Common myeloid progenitor, CD34-positive (primary cell): ENCODE results near the gene SLC23A1.

Experiments
- CTCF ChIA-PET: fragments of 350-600 bp; sonication (Branson Sonifier 250); formaldehyde crosslinking; loops from one replicate; lab custom pipeline; 2021; ENCODE audit warnings: antibody characterized with exemption; lab: Charles Lee
- POLR2A ChIA-PET: fragments of 350-600 bp; sonication (Branson Sonifier 250); formaldehyde crosslinking; loops from one replicate; lab custom pipeline; 2021; ENCODE audit warnings: antibody characterized with exemption; lab: Charles Lee
- DNase-seq, 3 donors: peaks; one replicate each; pipeline versions ENCODE4 v3.0.0 to v3.0.0-alpha.2; 2013
- H3K27ac ChIP-seq, 2 experiments: 1 replicate in 1 of 2; 2 replicates in 1 of 2; pipeline ENCODE4 v1.7.0; 2013; ENCODE audit warnings: inconsistent platforms in 2 of 2, low read length in 2 of 2, mild to moderate bottlenecking in 2 of 2, low read depth in 1 of 2, moderate library complexity in 1 of 2; ENCODE audit not compliant: severe bottlenecking in 2 of 2, insufficient read depth in 1 of 2, poor library complexity in 1 of 2
- H3K27me3 ChIP-seq, 5 experiments: replicated peaks in 2 of 5; 1 replicate in 3 of 5; 2 replicates in 2 of 5; pipeline versions ENCODE4 v1.6.1 to v1.7.0; 2013; ENCODE audit warnings: low read length in 4 of 5, mild to moderate bottlenecking in 2 of 5, moderate library complexity in 2 of 5, inconsistent platforms in 1 of 5; ENCODE audit not compliant: insufficient read depth in 5 of 5, control insufficient read depth in 4 of 5
- H3K36me3 ChIP-seq, 4 experiments: 1 replicate in 2 of 4; 2 replicates in 2 of 4; pipeline versions ENCODE4 v1.6.1 to v1.7.0; 2013; ENCODE audit warnings: low read length in 3 of 4, control low read depth in 1 of 4, mild to moderate bottlenecking in 1 of 4; ENCODE audit not compliant: control insufficient read depth in 4 of 4, insufficient read depth in 4 of 4
- H3K4me1 ChIP-seq, 4 experiments: 1 replicate in 3 of 4; 2 replicates in 1 of 4; pipeline versions ENCODE4 v1.6.1 to v1.7.1; 2013; ENCODE audit warnings: low read length in 3 of 4, mild to moderate bottlenecking in 3 of 4, control low read depth in 1 of 4, inconsistent platforms in 1 of 4, moderate library complexity in 1 of 4; ENCODE audit not compliant: control insufficient read depth in 4 of 4, insufficient read depth in 4 of 4; ENCODE audit errors: control extremely low read depth in 1 of 4
- H3K4me3 ChIP-seq, 7 experiments: 1 replicate in 4 of 7; 2 replicates in 3 of 7; pipeline versions ENCODE4 v1.5.1 to v1.7.0; 2013; ENCODE audit warnings: mild to moderate bottlenecking in 7 of 7, low read length in 6 of 7, moderate library complexity in 6 of 7, inconsistent platforms in 2 of 7, low read depth in 2 of 7, control low read depth in 1 of 7; ENCODE audit not compliant: insufficient read depth in 4 of 7, control insufficient read depth in 1 of 7; ENCODE audit errors: extremely low read depth in 1 of 7
- H3K9me3 ChIP-seq, 5 experiments: 1 replicate in 4 of 5; 2 replicates in 1 of 5; pipeline versions ENCODE4 v1.6.1 to v1.7.1; 2013; ENCODE audit warnings: low read length in 4 of 5, mild to moderate bottlenecking in 2 of 5, inconsistent platforms in 1 of 5, low read depth in 1 of 5, moderate library complexity in 1 of 5; ENCODE audit not compliant: control insufficient read depth in 4 of 5, insufficient read depth in 2 of 5; ENCODE audit errors: control extremely low read depth in 1 of 5
- WGBS: methylation state at CpG from one replicate; pipeline ENCODE4 v1.1.5; 2013; ENCODE audit not compliant: insufficient coverage; 5-methylcytosine and 5-hydroxymethylcytosine counted together

Gene SLC23A1

DNA sequence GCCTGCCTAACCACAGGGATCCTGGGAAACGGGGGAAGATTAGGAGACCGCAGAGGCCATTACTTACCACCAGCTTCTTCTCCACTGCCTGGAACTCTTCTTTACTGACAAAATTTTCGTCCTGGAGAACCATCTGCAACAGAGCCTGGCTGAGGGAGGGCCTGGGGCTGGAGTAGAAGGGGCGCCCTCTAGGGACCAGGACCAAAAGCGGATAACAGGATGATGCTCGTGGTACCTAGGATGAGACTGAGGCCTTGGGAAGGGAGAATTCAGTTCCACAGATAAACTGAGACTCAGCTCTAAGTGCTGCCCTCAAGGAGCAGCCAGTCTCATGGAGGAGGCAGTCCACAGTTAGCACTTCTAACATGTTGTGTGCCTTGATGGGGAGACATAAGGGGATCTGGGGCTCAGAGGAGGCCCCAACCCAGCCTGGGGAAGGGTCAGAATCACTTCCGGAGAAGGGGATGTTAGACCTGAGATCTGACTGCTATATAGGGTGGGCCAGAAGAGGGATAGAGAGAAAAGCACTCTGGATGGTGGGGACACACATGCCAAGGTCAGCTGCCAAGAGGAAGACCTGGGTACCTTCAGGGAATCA is 19.6 kb upstream of the SLC23A1 start:
- WGBS: 47% methylated on average over 4 of the region's 7 CpGs
- no peaks in the 10 kb centered on the region for H3K9me3 ChIP-seq
- CTCF ChIA-PET: interaction anchor here (0.7 to 4.4 kb wide), 19 partner anchors 8 to 161 kb away, joined by 3 to 60 read pairs (median 4); partner anchors contain the start of genes MZB1 and PROB1
- no peak overlapping the region for H3K27ac ChIP-seq
- peaks cover 11 to 24% (median 19%) of the 10 kb centered on the region in 4 experiments for H3K4me1 ChIP-seq
- H3K36me3 ChIP-seq: peaks cover 0 to 3% (median 1%) of the 10 kb centered on the region in 4 experiments
- peak overlapping the region in 1 of 7 experiments; percentile 81 for H3K4me3 ChIP-seq
- POLR2A ChIA-PET: interaction anchor here (0.7 to 1.2 kb wide), 3 partner anchors 10 to 131 kb away, joined by 3 read pairs; partner anchors contain the start of gene PAIP2
- DNase-seq: peak in 2 of 3 donors; percentile 50 to 54
- no peaks in the 10 kb centered on the region for H3K27me3 ChIP-seq

DNA sequence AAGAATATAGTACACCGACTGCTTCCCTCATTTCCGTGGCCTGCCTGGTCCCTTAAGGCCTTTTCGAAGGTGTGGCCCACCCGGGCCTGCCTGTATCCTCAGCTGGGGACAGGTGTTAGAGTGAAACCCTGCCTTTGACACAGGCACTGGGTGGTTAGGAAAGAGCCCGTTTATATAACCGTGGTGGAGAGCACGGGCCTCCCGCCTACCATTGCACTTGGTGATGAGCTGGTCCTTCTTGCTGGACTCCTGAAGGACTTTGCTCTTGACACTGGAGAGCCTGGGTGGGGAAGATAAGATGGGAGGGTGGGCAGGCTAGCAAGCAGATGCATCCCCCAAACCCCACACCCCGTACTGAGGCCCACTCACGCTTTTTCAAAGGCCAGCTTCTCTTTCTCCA is 18.4 kb upstream of the SLC23A1 start:
- POLR2A ChIA-PET: no interaction called here
- peaks cover 0 to 7% (median 4%) of the 10 kb centered on the region in 4 experiments for H3K36me3 ChIP-seq
- H3K27ac ChIP-seq: no peak overlapping the region
- H3K4me3 ChIP-seq: no peak overlapping the region
- WGBS: 89% methylated on average over 8 of the region's 10 CpGs
- DNase-seq: no peak
- peaks cover 10 to 21% (median 17%) of the 10 kb centered on the region in 4 experiments for H3K4me1 ChIP-seq
- no peaks in the 10 kb centered on the region for H3K9me3 ChIP-seq
- no peaks in the 10 kb centered on the region for H3K27me3 ChIP-seq
- CTCF ChIA-PET: interaction anchor here (1.0 to 4.4 kb wide), 11 partner anchors 9 to 113 kb away, joined by 3 to 60 read pairs (median 5); partner anchors contain the start of genes MZB1 and PROB1

DNA sequence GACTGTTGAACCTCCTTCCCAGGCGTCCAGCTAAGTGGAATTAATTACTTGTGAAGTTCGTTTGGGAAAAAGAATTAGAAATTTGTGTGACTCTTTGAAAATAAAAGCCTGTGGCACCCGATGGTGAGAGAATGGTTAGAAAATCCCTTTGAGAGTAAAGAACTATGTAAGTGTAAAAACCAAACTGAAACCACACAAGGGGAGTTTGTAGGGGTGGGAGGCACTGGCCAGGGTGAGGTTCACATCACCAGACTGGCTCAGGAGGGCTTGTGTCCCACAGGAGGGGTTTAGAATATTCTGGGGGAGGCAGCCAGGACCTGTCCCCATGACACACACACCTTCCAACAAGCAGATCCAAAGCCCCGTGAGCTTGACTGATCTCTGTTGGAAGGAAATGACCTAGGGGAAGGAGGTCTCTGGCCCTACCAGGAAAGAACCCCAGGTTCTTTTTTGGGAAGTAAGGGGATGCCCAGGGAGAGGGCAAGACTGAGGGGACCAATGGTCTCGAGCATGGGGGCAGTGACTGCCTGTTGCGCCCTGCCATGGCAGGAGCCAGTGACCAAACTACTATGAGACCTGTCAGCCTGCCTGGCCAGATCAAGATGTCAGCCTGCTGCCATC is 16.5 kb upstream of the SLC23A1 start:
- 93% methylated on average over 3 of the region's 6 CpGs for WGBS
- Histone ChIP-seq H3K4me1 (peaks cover 8 to 26% (median 25%) of the 10 kb centered on the region in 4 experiments), H3K4me3 (no peak overlapping the region), H3K27me3 (no peaks in the 10 kb centered on the region), H3K27ac (no peak overlapping the region), H3K36me3 (peaks cover 3 to 18% (median 6%) of the 10 kb centered on the region in 4 experiments), H3K9me3 (no peaks in the 10 kb centered on the region)
- ChIA-PET CTCF (interaction anchor here (0.6 to 1.8 kb wide), 3 partner anchors 14 to 114 kb away, joined by 3 to 5 read pairs (median 3); no protein-coding TSS in a partner anchor), POLR2A (no interaction called here)
- no peak for DNase-seq

DNA sequence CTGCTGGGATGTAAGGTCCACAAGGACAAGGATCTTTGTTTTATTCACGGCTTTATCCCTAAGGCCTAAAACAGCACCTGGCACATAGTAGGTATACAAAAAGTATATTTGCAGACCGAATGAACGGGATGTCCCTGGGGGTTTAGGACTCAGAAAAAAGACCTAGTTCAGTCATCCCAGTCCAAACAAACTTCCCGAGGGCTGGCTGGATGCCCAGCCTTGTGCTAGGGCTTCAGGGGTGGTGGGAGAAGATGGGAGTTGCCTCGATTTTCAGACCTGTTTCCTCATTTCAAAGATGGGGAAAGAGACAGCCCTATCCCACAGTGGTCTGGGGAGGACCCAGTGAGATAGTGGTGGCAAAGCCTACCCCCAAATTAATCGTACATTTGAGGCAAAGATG is 14.8 kb upstream of the SLC23A1 start:
- Histone ChIP-seq H3K27ac (no peak overlapping the region), H3K9me3 (no peaks in the 10 kb centered on the region), H3K4me1 (peaks cover 0 to 29% (median 27%) of the 10 kb centered on the region in 4 experiments), H3K27me3 (no peaks in the 10 kb centered on the region), H3K4me3 (no peak overlapping the region), H3K36me3 (peaks cover 3 to 18% (median 6%) of the 10 kb centered on the region in 4 experiments)
- DNase-seq: no peak
- POLR2A ChIA-PET: no interaction called here
- WGBS: 79% methylated on average over 2 of the region's 6 CpGs
- CTCF ChIA-PET: no interaction called here

DNA sequence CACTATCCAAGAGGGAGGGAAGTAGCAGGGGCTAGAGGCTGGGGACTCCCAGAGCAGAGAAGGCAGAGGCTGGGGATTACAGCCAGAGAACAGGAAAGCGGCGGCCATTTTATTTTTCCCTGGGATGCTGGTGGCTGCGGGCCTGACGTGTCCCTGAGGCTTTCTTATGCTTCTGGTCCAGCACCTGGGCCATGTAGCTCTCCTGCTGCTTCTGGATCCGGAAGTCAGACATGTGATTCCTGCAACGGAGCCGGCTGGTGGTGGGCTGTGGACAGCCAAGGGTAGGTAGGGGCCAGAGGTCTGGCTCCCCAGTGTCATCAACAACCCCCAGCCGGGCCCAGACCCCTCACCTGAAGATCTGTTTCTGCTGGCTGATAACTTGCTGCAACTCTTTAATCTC is 13.6 kb upstream of the SLC23A1 start:
- POLR2A ChIA-PET: no interaction called here
- no peak for DNase-seq
- Histone ChIP-seq H3K27ac (no peak overlapping the region), H3K4me3 (no peak overlapping the region), H3K4me1 (peaks cover 0 to 35% (median 30%) of the 10 kb centered on the region in 4 experiments), H3K36me3 (peaks cover 3 to 18% (median 6%) of the 10 kb centered on the region in 4 experiments), H3K9me3 (no peaks in the 10 kb centered on the region), H3K27me3 (no peaks in the 10 kb centered on the region)
- WGBS: 96% methylated on average over 7 of the region's 8 CpGs
- CTCF ChIA-PET: interaction anchor here (1.3 to 1.8 kb wide), 5 partner anchors 10 to 106 kb away, joined by 3 to 6 read pairs (median 3); no protein-coding TSS in a partner anchor

DNA sequence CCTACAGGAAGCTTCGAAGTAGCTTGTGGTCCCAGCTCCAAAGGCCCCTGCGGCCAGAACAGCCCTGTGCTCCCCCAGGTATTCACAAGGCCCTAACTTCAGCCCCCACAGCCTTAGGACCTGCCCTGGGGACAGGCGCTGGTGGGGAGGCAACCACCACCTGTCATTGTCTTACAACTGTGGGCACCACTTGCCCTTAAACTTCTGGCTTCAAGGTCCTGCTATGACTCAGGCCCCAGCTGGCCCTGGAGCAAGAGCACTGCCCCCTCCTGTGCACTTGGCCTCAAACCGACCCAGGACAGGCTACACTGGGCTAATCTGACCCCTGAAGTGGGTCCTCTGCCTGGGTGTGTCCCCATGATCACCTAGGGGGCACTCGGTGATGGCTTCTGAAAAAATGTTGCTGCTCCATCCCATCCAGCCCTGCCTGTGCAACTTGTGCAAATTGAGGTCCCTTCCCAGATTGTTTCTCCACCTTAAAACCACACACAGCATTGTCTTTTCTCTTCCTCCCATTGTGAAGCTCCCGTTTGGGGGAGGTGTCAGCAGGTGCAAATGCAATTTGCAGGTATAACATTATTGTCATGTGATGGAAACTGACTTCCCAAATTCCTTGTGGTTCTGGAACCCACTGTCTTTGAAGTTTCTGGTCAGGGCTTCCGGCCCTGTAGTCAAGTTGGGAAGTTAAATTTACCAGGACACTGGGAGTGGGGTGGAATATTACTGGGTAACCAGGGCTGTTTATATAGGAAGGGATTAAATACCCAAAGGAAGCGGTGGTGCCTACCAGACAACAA is 12.9 kb upstream of the SLC23A1 start:
- DNase-seq: no peak
- no peak overlapping the region for H3K27ac ChIP-seq
- no peak overlapping the region for H3K4me3 ChIP-seq
- CTCF ChIA-PET: interaction anchor here (0.8 to 1.8 kb wide), 10 partner anchors 9 to 117 kb away, joined by 3 to 6 read pairs (median 4); no protein-coding TSS in a partner anchor
- no peaks in the 10 kb centered on the region for H3K9me3 ChIP-seq
- no peaks in the 10 kb centered on the region for H3K27me3 ChIP-seq
- POLR2A ChIA-PET: no interaction called here
- H3K36me3 ChIP-seq: peaks cover 3 to 15% (median 6%) of the 10 kb centered on the region in 4 experiments
- WGBS: 100% methylated on average over 6 of the region's 8 CpGs
- peaks cover 0 to 42% (median 36%) of the 10 kb centered on the region in 4 experiments for H3K4me1 ChIP-seq
